ENCODE results near the gene ERC2.

- TF ChIP-seq POLR2A (IDR thresholded peaks at IDR 0.05): no peak
- TF ChIP-seq, protein P1, sequence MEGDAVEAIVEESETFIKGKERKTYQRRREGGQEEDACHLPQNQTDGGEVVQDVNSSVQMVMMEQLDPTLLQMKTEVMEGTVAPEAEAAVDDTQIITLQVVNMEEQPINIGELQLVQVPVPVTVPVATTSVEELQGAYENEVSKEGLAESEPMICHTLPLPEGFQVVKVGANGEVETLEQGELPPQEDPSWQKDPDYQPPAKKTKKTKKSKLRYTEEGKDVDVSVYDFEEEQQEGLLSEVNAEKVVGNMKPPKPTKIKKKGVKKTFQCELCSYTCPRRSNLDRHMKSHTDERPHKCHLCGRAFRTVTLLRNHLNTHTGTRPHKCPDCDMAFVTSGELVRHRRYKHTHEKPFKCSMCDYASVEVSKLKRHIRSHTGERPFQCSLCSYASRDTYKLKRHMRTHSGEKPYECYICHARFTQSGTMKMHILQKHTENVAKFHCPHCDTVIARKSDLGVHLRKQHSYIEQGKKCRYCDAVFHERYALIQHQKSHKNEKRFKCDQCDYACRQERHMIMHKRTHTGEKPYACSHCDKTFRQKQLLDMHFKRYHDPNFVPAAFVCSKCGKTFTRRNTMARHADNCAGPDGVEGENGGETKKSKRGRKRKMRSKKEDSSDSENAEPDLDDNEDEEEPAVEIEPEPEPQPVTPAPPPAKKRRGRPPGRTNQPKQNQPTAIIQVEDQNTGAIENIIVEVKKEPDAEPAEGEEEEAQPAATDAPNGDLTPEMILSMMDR (IDR thresholded peaks at IDR 0.05): no peak
- no peak for TF ChIP-seq EP300 (IDR thresholded peaks at IDR 0.05)
These were observed 278.1 kb downstream of the ERC2 start for GRCh38 chr3:56190130-56190529.

Measured in upper lobe of left lung (tissue), 4 donors.